Measurements from ENCODE around the gene SMIM33.

GRCh38 chr5:139494256-139494655 is 23.5 kb downstream of the SMIM33 start:
- TF ChIP-seq CTCF (conservative IDR thresholded peaks at IDR 0.05), result no peak
- no peak for TF ChIP-seq ZFX (IDR thresholded peaks at IDR 0.05)

Measured in C4-2B (cell line).